ENCODE data around the gene LSM8.

GRCh38 chr7:118151671-118152070 is 32.3 kb upstream of the LSM8 start:
- TF ChIP-seq CTCF (IDR thresholded peaks at IDR 0.05), result no peak
- TF ChIP-seq POLR2A (IDR thresholded peaks at IDR 0.05), result no peak
